Measurements from ENCODE around the gene ZBTB21.

- TF ChIP-seq CTCF (IDR thresholded peaks at IDR 0.05) (no peak), EZH2 (IDR thresholded peaks at IDR 0.05) (no peak), EZH2phosphoT487 (IDR thresholded peaks at IDR 0.05) (no peak)
Observed at GRCh38 chr21:42032968-42033367, 22.8 kb upstream of the ZBTB21 start.

Measured in neural progenitor cell (in vitro differentiated cells).